Parathyroid adenoma (tissue), 2 donors: ENCODE results near the gene DKC1.
"Not testable (repeated sequence)": the region's sequence is repeated elsewhere in the genome, so short reads cannot be mapped to it uniquely, and the experiment has no call there.

Experiments
- H2AFZ ChIP-seq: fragments of 300-600 bp; sonication (generic); one replicate; pipeline ENCODE4 v1.7.0; 2017; ENCODE audit warnings: antibody characterized with exemption, mild to moderate bottlenecking
- H3K27ac ChIP-seq: fragments of 300-600 bp; sonication (generic); one replicate; pipeline ENCODE4 v1.7.0; 2017
- H3K27me3 ChIP-seq: fragments of 300-600 bp; sonication (generic); one replicate; pipeline ENCODE4 v1.7.0; 2017; ENCODE audit warnings: low read length; ENCODE audit not compliant: control insufficient read depth, insufficient read depth
- H3K36me3 ChIP-seq: fragments of 300-600 bp; sonication (generic); one replicate; pipeline ENCODE4 v1.7.0; 2017; ENCODE audit warnings: low read length; ENCODE audit not compliant: control insufficient read depth, insufficient read depth
- H3K4me1 ChIP-seq: fragments of 300-600 bp; sonication (generic); one replicate; pipeline ENCODE4 v1.7.0; 2017; ENCODE audit warnings: control low read depth
- H3K4me2 ChIP-seq: fragments of 300-600 bp; sonication (generic); one replicate; pipeline ENCODE4 v1.7.0; 2017; ENCODE audit warnings: low read length
- H3K4me3 ChIP-seq: fragments of 300-600 bp; sonication (generic); one replicate; pipeline ENCODE4 v1.7.0; 2017; ENCODE audit warnings: low read depth, low read length
- H3K79me2 ChIP-seq: fragments of 300-600 bp; sonication (generic); one replicate; pipeline ENCODE4 v1.7.0; 2017; ENCODE audit warnings: control low read depth
- H3K9ac ChIP-seq: fragments of 300-600 bp; sonication (generic); one replicate; pipeline ENCODE4 v1.7.0; 2017; ENCODE audit warnings: mild to moderate bottlenecking
- H3K9me3 ChIP-seq: fragments of 300-600 bp; sonication (generic); one replicate; pipeline ENCODE4 v1.7.0; 2017; ENCODE audit warnings: low read length; ENCODE audit not compliant: control insufficient read depth
- TF ChIP-seq, protein P1 (sequence below): fragments of 300-600 bp; sonication (generic); IDR thresholded peaks from one replicate; pipeline ENCODE4 v1.7.0; 2017; ENCODE audit warnings: antibody characterized with exemption, mild to moderate bottlenecking
- donor health status: primary hyperparathyroidism.

Gene DKC1

DNA sequence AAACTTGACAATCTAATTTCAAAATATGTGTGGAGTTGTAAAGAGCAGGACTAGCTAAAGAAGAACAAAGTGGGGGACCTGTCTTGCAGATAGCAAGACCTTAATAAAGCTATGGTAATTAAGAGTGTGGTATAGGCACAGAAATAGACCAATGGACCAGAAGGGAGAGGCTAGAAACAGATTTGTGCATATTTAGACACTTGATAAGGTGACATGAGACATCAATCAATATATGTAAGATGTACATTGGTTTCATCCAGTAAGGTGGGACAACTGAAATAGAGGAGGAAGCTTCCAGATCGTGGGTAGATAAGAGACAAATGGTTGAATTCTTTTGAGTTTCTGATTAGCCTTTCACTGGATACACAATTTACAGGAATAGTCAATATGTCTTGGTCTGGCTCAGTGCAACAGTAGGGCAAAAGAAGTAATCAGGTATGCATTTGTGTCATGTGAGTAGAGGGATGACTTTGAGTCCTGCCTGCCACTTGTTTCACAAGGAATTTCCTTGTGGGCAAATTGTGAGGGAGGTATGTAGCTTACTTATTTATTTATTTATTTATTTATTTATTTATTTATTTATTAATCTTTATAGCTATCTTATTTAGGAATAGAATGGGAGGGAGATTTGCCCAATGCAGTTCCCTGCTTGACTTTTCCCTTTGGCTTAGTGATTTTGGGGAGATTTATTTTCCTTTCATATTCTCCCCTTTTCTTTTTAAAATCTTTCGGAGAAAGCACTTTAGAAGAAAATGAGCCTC, 49.9 kb downstream of the DKC1 start:
- H3K9me3 ChIP-seq: no peaks in the 10 kb centered on the region
- no peak overlapping the region for H2AFZ ChIP-seq
- H3K36me3 ChIP-seq: no peaks in the 10 kb centered on the region
- no peak overlapping the region for H3K27ac ChIP-seq
- no peaks in the 10 kb centered on the region for H3K79me2 ChIP-seq
- H3K9ac ChIP-seq: no peak overlapping the region
- H3K27me3 ChIP-seq: no peaks in the 10 kb centered on the region
- H3K4me3 ChIP-seq: no peak overlapping the region
- no peak overlapping the region for H3K4me2 ChIP-seq
- TF ChIP-seq, protein P1, sequence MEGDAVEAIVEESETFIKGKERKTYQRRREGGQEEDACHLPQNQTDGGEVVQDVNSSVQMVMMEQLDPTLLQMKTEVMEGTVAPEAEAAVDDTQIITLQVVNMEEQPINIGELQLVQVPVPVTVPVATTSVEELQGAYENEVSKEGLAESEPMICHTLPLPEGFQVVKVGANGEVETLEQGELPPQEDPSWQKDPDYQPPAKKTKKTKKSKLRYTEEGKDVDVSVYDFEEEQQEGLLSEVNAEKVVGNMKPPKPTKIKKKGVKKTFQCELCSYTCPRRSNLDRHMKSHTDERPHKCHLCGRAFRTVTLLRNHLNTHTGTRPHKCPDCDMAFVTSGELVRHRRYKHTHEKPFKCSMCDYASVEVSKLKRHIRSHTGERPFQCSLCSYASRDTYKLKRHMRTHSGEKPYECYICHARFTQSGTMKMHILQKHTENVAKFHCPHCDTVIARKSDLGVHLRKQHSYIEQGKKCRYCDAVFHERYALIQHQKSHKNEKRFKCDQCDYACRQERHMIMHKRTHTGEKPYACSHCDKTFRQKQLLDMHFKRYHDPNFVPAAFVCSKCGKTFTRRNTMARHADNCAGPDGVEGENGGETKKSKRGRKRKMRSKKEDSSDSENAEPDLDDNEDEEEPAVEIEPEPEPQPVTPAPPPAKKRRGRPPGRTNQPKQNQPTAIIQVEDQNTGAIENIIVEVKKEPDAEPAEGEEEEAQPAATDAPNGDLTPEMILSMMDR: no peak
- no peaks in the 10 kb centered on the region for H3K4me1 ChIP-seq

DNA sequence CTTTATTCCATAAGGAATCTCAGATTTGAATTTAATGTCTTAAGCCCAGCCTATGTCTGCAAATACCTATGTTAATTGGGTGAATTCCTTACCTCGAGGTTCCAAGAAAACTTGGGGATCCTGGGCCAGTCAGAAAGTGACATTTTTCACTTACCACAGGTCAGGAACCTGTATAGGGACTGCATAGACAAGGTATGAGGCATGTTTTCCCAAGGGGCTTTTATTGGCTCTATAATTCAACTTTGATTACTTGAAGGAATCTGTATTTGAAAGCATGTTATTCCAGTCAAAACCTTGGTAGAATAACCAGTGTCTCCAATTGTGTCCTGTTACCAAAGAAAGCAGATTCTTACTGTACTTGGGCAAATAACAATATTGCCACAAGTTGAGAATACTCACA, 51.1 kb downstream of the DKC1 start:
- Histone ChIP-seq H2AFZ (no peak overlapping the region), H3K9ac (no peak overlapping the region), H3K4me3 (no peak overlapping the region), H3K36me3 (no peaks in the 10 kb centered on the region), H3K4me2 (no peak overlapping the region), H3K27me3 (no peaks in the 10 kb centered on the region), H3K27ac (no peak overlapping the region), H3K79me2 (no peaks in the 10 kb centered on the region), H3K9me3 (no peaks in the 10 kb centered on the region), H3K4me1 (peaks cover 2% of the 10 kb centered on the region)
- TF ChIP-seq, protein P1: no peak

DNA sequence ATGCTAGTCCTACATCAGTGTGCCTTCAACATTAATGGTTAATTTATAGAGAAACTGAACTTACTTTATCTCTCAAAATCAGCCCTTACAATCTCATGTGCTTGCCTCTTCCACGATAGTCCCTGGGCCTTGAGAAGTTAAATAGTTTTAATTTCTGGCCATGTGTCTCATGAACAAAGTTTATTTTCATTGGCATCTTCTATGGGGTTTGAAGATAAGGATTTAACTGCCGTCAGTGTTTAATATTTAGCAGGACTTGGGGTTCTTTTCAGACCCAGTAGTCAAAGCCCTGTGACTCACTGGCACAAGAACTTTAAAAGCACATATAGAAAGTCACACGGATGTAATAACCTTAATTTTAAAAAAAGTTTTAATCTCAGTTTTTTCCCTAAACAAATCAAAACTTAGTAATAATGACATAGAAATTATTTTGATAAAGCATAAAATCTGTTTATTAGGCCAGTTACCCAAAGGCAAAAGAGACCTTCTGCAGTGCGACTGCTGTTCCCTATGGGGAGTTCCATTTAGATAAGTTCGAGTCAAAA, 52.7 kb downstream of the DKC1 start:
- Histone ChIP-seq H3K27me3 (no peaks in the 10 kb centered on the region), H3K4me3 (no peak overlapping the region), H3K36me3 (no peaks in the 10 kb centered on the region), H2AFZ (no peak overlapping the region), H3K4me1 (peaks cover 5% of the 10 kb centered on the region), H3K27ac (no peak overlapping the region), H3K9me3 (no peaks in the 10 kb centered on the region), H3K4me2 (no peak overlapping the region), H3K79me2 (no peaks in the 10 kb centered on the region), H3K9ac (no peak overlapping the region)
- TF ChIP-seq, protein P1: no peak

DNA sequence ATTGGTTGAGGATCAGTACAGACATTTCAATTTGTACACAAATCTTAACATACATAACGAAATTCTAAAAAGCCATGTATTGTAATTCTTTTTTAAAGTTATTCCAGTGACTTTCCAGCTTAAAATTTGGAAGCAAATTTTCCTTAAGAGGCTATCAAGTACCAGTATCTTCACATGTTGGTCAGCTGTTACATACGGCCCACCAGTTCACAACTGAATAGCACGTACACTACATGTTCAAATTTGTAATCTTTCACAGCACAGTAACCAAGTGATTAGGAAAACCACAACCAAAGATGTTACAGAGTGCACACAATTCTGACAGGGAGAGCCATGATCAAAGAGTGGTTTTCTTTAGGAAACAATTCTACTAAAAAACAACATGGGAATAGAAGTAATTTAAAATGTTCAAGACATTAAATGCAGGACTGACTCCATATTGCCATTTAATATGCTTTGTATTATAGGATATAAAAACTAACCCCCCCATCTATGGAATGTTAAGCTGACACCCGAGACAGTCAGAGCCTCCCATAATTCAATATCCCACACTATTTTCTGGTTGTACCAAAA, 53.7 kb downstream of the DKC1 start:
- H3K27me3 ChIP-seq, H3K4me2 ChIP-seq, H3K4me1 ChIP-seq, H3K4me3 ChIP-seq, H3K27ac ChIP-seq, H3K9me3 ChIP-seq, H3K9ac ChIP-seq, H3K79me2 ChIP-seq, H3K36me3 ChIP-seq, H2AFZ ChIP-seq: not testable (repeated sequence)

DNA sequence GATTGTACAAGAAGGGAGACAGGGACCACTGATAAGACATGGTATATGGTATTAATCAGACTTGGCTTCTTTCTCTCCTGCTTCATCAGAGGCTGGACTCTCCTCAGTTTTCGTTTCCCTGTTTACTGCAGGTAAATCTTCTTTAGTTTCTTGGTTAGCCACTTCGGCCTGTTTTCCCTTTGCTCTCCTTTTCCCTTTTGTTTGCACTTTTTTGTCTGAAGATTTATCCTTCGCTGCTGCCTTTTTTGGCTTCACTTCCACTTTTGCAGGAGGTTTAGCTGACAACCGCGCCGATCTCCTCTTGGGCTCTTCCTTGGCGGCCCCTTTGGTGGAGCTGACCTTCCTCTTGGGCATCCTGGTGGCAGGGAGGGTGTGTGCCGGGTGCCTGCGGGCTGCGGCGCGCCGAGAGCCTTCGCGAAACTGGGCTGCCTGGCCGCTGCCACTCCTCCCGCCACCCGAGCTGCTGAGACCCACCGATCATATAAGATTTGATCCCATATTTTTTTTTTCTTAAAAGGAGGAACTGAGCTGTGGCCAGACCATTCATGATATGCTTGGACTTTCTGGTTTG, 54.5 kb downstream of the DKC1 start:
- H3K27ac ChIP-seq, H3K9ac ChIP-seq, H3K36me3 ChIP-seq, H2AFZ ChIP-seq, H3K79me2 ChIP-seq, H3K4me1 ChIP-seq, H3K4me2 ChIP-seq, H3K9me3 ChIP-seq, H3K4me3 ChIP-seq, H3K27me3 ChIP-seq: not testable (repeated sequence)
